CD1c-positive myeloid dendritic cell (primary cell): ENCODE measurements around the gene NCKAP5.

ENCODE experiments used
- DNase-seq: peaks from one replicate; pipeline ENCODE4 v3.0.0-alpha.2; 2016; ENCODE audit errors: extremely low spot score

Gene NCKAP5

DNA sequence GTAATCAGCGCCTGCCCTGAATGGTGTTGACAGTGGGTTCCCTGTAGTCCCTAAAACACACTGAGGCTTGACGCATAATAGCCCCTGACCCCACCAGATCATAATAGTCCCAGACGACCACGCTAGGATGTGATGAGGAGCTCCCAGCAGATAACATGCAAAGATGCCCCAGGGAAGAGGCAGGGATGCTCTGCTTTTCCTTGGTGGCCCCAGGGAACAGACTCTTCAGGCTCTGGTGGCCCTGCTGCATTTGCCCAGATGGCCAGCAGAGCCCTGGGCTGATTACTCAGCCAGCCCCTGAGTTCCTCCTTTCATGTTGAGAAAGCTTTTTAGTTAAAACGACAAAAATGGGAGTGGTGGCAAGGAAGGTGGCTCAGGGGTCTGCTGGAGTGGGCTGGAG lies 5.9 kb upstream of the NCKAP5 start:
- no peak for DNase-seq

DNA sequence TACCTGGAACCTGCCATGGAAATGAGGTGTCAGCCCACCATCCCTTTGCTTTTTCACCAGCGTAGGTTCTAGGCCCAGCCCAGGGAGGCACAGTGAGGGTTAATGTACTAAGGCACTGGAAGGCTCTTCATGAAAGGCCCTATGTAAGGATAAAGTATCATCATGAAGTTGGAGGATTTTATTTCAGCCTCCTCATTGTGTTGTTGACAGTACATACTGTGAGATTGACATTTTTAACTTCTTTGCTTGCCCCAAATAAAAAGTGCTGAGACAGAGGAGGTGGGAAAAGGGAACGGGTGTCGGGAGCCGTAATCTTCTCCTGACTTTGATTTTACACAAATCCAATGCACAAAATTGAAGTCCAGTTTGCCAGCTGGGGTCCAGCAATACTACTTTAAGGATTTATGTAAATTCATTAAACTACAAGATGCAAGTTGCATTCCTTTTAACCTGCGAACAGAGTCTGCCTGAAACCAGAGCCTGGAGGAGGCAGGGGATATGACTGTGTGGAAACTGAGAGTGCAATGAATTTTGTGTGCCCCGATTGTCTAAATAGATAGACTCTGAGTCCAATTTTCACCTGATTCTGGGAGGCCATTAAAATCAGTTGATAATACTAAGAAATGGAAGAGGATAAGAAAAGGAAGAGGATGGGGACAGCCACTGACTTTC lies 5.4 kb upstream of the NCKAP5 start:
- no peak for DNase-seq

DNA sequence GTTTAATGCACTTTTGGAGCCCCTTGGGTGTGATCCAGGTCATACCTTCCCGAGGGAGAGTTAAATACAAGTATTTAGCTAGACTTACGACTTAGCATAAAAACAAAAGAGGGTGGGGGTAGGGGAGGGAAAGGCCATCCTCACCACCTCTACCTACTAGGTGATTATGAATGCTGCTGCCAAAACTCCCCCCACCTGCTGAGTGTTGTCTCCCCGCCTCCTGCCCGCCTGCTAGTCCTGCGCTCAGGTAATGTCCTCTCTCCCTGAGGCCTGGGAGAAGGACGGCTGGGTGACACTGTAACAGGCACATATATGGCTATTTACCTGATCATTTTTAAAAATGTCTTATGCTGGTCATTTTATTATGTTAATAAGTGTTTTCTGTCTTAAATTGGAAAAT lies 3.0 kb upstream of the NCKAP5 start:
- no peak for DNase-seq

DNA sequence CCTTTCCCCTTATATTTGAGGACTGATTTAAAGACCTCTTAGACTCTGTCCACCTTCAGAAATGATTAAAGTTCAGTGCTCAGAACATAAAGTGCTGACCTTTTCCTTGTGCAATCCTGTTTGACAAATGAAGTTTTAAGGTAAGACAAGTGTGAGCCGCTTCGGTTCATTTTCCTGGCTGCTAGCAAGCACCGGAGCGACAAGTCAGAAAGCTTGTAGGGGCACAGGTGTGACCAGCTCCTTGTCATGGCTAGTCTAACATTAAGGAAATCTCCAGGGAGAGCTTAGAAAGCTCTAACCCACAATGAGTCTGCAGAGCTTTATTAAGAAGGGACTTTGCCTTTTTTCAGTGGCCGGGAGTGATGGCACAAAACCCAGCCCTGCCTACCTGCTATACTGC lies 2.3 kb upstream of the NCKAP5 start:
- no peak for DNase-seq

DNA sequence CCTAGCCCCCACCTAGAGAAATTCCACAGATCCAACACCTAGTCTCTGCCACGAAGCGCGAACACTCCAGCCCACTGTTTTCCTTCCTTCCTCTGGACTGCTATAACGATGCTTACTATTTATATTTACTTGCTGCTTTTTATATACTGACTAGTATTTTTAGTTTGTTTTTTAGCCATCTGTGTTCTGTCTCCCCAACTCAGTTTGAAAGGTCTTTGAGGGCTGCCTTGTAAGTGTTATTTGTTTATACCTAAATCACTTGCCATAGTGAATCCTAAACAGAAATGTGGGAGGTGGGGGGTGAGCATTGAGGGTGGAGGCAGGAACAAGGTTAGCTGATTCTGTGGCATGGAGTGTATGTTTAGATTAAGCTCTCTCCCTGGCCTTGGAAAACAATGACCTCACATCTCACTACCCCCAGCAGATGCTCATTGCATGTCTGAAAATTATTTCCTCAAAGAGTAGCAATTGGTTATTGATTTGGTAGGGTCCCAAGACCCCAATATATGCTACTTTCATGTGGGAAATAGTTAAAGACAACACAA lies 1.1 kb upstream of the NCKAP5 start:
- no peak for DNase-seq

DNA sequence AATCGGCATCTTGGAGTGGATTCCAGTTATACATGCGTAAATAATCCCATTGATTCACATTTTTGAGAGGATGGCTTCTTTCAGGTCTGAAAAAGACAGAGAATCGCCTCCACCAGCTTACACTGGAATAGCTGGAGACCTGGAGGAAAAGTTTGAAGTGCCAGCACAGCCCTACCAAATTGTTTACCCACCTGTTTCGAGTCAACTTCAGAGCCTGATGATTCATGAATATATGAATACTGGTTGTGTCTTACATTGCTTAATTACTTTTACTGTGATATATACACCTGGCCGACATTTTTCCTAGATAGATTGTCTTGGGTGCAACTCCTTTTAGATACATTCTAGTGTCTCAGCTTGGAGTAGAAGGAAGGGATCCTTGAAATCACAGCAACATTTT lies 335 bp upstream of the NCKAP5 start:
- DNase-seq, result no peak

DNA sequence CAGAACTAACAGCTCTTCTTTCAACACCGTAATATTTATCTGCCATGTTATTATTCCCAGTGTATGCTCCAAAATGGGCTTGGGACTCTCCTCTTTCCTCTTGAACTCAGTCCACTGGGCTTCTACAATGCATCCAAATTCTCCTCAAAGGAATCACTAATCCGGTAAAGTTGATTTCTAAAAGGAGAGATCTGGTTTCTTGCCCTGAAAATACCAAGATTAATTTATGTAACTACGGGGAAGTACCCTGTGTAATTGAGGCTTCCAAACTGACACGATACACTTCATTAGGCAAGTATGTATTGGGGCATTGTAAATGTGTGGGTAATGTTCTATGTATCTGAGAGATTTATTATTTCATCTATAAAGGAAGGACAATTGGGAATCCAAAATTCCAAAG lies 5.7 kb downstream of the NCKAP5 start:
- DNase-seq, result no peak

DNA sequence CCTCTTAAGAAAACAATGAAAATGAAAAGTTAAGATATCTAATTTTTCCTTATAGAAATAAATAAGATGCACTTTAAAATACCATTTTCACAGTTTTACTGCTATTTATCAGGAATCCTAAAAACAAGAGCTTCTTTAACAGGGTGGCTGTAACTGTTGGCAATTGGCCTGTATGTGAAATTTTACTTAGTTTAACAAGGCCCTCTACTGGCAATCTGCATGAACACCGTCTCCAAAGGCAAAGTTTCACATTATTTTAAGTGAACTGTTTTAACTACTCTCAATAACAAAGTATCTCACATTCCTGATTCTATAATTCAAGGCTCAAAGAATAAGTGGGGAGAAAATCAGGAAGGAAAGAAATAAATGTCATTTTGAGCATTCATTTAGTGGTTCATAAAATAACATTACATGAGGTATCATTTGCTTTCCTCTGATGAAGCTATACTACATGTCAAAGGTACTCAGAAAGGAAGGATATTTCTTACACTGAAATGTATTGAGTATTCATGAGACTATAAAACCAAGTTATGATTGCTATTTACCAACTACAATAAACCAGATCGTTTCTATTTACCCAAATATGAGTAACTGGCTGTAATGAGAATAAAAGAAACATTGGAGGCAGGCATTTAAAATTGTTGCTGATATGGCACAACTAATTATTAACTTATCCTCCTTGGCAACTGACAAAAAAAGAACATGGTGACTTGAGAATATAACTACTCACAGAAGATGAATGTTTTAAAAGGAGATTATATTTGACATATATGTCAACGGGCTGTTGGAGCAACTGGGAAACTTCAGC lies 7.0 kb downstream of the NCKAP5 start:
- no peak for DNase-seq

DNA sequence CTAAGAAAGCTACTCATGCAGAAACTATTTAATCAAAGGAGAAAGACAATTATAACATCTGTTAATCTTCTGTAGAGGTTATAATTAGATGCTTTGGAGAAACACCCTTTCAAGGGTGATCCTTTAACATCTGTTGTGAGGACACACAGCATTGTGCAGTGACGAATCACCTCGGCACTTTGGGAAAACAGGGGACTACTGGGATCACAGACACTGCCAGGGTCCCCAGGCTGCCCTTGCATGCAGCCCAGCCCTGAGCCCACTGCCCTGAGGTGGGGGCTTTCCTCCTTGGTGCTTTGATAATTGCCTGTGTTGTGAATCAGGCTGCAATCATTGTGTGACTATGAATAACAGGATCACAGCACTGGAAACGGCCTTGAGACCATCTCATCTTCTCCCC lies 10.6 kb downstream of the NCKAP5 start:
- DNase-seq, result no peak

DNA sequence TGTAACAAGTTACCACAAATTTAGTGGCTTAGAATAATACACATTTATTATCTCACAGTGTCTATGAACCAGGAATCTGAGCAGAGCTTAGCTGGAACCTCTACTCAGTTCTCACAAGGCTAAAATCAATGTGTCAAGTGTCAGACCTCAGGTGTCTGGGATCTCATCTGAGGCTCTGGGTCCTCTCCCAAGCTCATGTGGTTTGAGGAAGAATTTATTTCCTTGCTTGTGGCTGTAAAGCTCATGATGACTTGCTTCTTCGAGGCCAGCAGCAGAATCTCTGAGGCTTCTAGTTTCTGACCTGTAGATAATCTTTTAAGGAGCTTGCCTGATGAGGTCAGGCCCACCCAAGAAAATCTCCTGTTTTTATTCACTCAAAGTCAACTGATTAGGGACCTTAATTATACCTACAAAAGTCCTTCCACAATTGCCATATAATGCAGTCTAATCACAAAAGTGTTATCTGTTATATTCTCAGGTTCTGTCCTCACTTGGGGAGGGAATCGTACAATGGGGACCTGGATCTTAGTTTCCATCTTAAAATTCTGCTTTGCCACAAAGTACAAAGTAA lies 14.3 kb downstream of the NCKAP5 start:
- no peak for DNase-seq

DNA sequence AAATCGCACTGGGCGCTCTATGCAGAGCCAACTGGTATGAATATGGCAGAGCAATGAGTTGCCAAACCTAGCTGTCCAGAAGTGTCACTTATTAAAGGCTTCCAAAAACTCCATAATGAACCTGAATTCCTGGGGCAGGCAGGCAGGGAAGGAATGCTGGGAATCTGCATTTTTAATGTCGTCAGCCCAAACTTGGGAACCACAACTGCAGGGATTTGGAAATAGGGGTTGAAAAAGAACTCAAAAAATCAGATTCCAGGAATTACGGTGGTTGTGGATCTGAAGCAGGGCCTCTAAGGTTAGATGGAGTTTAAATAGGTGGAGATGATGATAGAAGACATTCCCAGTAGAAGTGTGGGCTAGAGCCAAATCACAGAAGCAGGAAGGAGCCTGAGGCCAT lies 15.0 kb downstream of the NCKAP5 start:
- DNase-seq, result no peak

DNA sequence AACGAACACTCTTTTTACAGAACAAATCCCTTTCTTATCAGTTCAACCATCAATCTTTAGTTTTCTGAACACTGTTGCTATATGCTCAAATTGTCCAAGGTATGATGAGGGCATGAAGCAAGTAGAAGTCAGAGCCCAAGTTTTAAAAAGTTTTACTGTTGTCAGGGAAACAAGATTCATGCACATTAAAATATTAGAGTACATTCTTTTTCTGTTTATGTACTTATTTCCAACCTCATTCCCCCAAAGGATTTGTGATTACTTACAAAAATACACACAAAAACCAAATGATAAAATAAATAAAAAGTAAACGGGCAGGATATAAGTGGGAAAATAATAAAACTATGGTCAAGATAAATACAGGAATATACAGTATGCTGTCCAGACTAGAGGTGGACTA lies 15.4 kb downstream of the NCKAP5 start:
- DNase-seq, result no peak

DNA sequence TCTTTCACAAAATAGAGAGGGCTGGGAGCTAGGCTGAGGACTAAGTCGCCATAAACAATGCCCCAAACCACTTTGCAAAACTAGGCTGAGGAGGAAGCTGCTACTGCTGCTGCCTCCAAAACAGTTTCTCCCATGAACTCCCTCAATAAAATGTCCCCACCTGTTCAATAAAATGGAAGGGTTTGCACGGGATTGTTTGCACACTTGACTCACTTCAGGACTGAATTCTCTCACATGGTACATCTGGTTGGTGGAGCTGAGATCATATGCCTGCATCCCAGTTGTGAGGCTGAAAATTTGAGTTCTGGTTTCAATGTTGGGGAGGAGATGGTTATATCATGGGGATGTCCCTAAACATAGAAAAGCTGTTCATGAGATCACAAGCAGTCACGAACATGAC lies 26.5 kb downstream of the NCKAP5 start:
- no peak for DNase-seq

DNA sequence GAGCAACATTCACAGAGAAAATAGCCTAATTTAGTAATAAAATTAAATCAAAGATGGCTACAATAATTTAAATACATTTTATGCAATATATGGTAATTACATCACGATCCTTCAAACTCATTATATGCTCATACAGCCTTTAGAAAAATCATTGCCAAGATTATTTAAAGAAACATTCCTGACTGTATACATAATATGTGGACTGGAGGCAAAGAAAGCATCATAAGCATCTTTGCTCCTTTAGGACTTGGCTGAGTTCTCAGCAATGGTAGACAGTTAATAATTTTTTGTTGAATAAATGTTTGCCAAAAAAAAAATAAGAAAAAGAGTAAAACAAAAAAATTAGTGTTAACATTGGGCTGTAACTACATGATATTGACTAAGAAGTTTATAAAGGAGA lies 26.9 kb downstream of the NCKAP5 start:
- no peak for DNase-seq

DNA sequence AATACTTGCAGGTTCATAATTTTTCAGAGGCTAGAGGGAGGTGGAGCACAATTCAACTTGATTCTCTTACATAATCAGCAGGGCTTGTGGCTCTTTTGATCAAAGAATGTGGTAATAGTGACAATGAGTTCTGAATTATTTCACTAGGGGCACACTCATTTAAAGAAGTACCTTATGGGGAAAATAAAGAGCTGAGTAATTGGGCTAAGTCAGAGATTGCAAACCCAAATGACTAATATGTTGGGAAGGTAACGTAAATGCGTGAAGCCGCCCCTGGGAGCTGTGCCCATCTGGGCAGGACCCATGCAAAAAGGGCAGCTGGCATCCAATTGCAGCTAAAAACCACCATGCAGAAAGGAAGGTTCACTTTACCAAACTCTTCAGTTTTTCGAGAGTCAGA lies 35.3 kb downstream of the NCKAP5 start:
- DNase-seq, result no peak

DNA sequence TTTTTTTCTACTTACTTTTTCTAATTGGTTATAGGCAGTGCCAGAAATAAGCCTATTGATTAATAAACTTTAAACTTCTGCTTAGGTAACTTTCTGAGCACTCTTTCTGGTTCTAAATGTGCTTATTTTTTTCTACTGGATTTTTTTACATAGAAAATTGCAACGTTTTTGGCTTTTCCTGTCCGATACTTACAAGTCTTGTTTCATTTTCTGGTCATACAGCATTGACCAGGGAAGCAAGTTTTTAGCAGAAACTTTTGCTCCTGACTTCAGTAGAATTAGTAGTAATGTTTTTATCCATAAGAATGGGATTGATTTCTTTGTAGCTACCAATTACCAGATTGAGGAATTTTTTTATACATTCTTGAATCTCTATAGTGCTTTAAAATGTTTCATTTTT lies 36.9 kb downstream of the NCKAP5 start:
- no peak for DNase-seq

DNA sequence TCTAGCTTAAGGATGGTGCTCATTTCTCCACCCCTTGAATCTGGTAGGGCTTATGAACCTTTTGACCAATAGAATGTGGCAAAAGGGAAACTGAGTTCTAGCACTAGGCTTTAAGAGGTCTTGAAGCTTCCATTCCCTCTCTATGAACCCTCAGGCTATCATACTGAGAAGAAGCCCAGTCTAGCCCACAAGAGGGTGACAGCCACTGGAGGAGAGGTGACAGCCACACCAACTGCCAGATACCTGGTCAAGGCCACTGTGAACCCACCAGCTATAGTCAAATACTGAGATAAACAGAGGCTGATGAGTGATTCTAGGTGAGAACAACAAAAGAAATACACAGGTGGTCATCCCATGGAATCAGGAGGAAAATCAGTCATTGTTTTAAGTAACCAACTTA lies 37.6 kb downstream of the NCKAP5 start:
- no peak for DNase-seq

DNA sequence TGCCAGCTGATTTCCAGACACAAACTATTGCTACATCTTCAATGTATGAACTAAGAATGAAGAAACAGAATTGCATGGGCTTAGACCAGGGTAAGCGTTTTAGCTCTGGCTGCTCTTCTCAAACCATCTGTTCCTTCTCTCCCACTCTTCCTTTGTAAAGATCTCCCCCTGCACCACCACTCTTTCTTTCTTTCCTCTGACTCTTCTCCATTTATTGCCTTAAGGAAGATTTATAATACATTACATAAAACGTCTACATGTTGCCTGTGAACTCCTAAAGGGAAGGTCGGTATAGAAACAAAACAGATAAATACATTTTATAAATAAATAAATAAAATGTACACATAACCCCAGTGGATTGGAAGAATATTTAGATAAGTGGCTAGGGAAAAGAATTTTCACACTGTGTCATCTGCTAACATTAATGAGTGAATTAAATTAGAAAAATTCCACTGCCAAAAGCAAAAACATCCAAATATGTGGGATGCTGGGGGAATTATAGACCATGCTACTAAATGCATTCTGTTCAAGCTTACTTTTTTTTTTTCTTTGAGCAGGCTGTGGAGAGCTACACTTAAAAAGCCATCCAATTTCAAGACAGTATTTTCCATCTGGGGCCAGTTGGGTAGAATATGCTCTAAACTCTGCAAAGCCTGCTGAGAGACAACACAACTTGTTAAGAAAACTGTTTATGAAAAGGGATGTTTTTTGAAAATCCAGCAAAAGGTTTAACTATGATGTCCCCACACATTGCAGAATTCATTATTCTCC lies 41.5 kb downstream of the NCKAP5 start:
- no peak for DNase-seq

DNA sequence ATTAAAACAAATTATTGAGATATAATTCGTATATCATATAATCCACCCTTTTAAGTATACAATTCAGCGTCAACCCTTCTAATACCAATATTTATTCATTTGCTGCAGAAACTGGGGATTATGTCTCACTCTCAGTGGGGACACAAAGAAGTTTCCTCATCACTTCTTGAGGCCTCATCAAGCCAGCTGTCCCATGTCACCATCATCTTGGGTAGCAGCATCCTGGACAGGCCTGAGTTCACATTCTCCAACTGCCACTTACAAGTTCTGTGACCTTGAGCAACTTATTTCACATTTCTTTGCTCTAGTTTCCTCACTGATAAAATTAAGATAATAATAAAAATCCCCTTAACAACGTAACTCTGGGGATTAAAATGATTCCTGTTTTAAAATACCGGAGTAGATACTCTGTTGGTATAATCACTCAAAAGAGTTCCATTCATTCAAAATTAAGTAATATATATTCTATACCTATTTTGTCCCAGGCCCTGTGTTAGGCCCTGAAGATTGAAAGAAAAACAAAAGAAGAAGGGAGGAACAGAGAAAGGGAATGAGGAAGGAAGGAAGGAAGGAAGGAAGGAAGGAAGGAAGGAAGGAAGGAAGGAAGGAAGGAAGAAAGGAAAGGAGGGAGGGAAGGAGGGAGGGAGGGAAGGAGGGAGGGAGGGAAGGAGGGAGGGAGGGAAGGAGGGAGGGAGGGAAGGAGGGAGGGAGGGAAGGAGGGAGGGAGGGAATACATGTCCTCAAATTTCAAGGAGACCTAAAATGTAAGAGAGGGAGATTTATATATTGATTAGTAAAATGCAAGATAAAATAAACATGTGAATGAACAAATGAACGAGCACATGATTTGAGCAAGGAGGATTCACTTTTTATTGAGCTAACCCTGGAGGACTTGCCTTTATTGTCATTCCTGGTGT lies 42.4 kb downstream of the NCKAP5 start:
- DNase-seq, result no peak

DNA sequence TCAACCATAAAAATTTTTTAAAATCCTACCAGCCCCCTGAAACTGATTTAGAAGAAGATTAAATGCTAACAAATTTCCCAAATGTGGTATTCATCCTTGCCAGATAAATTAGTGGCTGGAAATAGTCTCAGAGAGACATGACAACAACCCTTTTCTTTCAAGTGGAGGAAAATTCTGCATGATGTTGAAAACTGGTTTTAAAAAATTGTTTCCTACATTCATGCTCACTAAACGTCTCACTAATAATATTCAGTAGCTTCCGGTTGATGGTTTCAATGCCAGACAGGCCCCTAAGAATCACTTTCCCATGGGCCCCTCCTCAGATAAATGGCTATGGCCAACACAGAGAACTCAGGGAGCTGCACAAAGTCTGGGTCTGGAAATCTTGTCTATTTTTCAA lies 43.2 kb downstream of the NCKAP5 start:
- DNase-seq, result no peak

DNA sequence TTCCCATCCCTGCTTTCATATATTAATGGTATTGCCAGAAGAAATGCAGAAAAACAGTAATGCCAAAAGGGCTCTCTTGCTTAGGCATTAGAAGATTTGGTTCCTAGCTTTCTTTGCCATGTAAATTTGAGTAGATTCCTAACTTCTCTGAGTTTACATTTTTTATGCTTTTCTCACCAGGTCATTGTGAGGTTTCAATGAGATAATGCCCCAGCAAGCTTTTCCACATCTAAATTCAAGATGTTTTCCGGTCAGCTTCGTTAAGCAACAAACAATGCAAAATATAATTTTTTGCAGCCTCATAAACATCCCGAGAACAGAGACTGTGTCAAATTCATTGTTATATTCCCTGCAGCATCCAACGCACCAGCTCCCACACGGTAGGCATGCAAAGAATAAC lies 44.9 kb downstream of the NCKAP5 start:
- DNase-seq, result no peak
